CD4-positive, alpha-beta T cell (primary cell): Measurements from ENCODE around the gene AGBL1. TPM values are rescaled to one million over a fixed set of nuclear protein-coding genes. Genes with fewer than 3 reads are reported as not detected.

ENCODE experiments used
- ATAC-seq: fragments of 200-7000 bp; cut with Tn5 transposase; one replicate; pipeline ENCODE4 v1.10.0; 2022; ENCODE audit warnings: mild to moderate bottlenecking; ENCODE audit not compliant: poor library complexity
- CTCF ChIA-PET: fragments of 350-600 bp; sonication (Branson Sonifier 250); formaldehyde crosslinking; loops from one replicate; lab custom pipeline; 2021; ENCODE audit warnings: antibody characterized with exemption, inconsistent platforms; lab: Charles Lee
- POLR2A ChIA-PET: fragments of 350-600 bp; sonication (Branson Sonifier 250); formaldehyde crosslinking; loops from one replicate; lab custom pipeline; 2021; ENCODE audit warnings: antibody characterized with exemption, inconsistent platforms; lab: Charles Lee
- DNase-seq, 14 experiments: peaks; one replicate each; pipeline ENCODE4 v3.0.0-alpha.2; 2013 to 2020; ENCODE audit warnings: mixed read lengths in 2 of 14
- H3K27ac ChIP-seq, 2 donors: one replicate each; pipeline versions ENCODE4 v1.5.1 to v1.7.0; 2013; ENCODE audit warnings: low read length in 2 of 2, low read depth in 1 of 2, mild to moderate bottlenecking in 1 of 2
- H3K27me3 ChIP-seq, 2 experiments: 1 replicate in 1 of 2; 2 replicates in 1 of 2; pipeline versions ENCODE4 v1.6.1 to v1.7.0; 2013; ENCODE audit warnings: low read length in 2 of 2, control low read depth in 1 of 2, mild to moderate bottlenecking in 1 of 2, moderate library complexity in 1 of 2; ENCODE audit not compliant: insufficient read depth in 2 of 2, control insufficient read depth in 1 of 2
- H3K36me3 ChIP-seq: one replicate; pipeline ENCODE4 v1.6.1; 2013; ENCODE audit warnings: low read length, control low read depth; ENCODE audit not compliant: insufficient read depth
- H3K4me1 ChIP-seq: one replicate; pipeline ENCODE4 v1.6.1; 2013; ENCODE audit warnings: low read length, control low read depth; ENCODE audit not compliant: insufficient read depth
- H3K4me3 ChIP-seq: one replicate; pipeline ENCODE4 v1.5.1; 2013; ENCODE audit warnings: mild to moderate bottlenecking, low read length, moderate library complexity
- H3K9me3 ChIP-seq, 2 experiments: 1 replicate in 1 of 2; 2 replicates in 1 of 2; pipeline versions ENCODE4 v1.6.1 to v1.7.0; 2013; ENCODE audit warnings: low read length in 2 of 2, mild to moderate bottlenecking in 2 of 2, control low read depth in 1 of 2, moderate library complexity in 1 of 2; ENCODE audit not compliant: control insufficient read depth in 1 of 2, insufficient read depth in 1 of 2
- H3K27ac Mint-ChIP-seq: one replicate; pipeline ENCODE4 v1.8.0; 2020; ENCODE audit warnings: mixed read lengths
- H3K27me3 Mint-ChIP-seq: one replicate; pipeline ENCODE4 v1.8.0; 2021; ENCODE audit warnings: mixed read lengths
- H3K36me3 Mint-ChIP-seq: one replicate; pipeline ENCODE4 v1.8.0; 2021; ENCODE audit warnings: low read depth, mixed read lengths
- H3K4me1 Mint-ChIP-seq: one replicate; pipeline ENCODE4 v1.8.0; 2021; ENCODE audit warnings: low read depth, mixed read lengths
- H3K4me3 Mint-ChIP-seq: one replicate; pipeline ENCODE4 v1.8.0; 2020; ENCODE audit warnings: mild to moderate bottlenecking, mixed read lengths
- H3K9me3 Mint-ChIP-seq: one replicate; pipeline ENCODE4 v1.8.0; 2020; ENCODE audit warnings: mixed read lengths
- intact Hi-C, 2 experiments: fragments of 100-400 bp; cut with DNase I in 1 of 2; cut with micrococcal nuclease in 1 of 2; formaldehyde crosslinking; loops; one replicate each; pipeline versions ENCODE4 v1.15.1 to v1.9.0; 2023 to 2025; cut with DNase I, micrococcal nuclease
- total RNA-seq, 174 experiments: library from RNA in 2 of 174; stranded (reverse) in 2 of 174; gene quantifications; one replicate each; pipeline ENCODE4 v1.2.3 and lab custom pipeline; 2021 to 2026
- TF ChIP-seq, protein P1 (sequence below): fragments of 200-600 bp; IDR thresholded peaks from one replicate; pipeline ENCODE4 v1.8.0; 2022; ENCODE audit warnings: antibody characterized with exemption, mild to moderate bottlenecking

The AGBL1 gene
- total RNA-seq, 2 experiments from 2014 or later, result not detected

DNA sequence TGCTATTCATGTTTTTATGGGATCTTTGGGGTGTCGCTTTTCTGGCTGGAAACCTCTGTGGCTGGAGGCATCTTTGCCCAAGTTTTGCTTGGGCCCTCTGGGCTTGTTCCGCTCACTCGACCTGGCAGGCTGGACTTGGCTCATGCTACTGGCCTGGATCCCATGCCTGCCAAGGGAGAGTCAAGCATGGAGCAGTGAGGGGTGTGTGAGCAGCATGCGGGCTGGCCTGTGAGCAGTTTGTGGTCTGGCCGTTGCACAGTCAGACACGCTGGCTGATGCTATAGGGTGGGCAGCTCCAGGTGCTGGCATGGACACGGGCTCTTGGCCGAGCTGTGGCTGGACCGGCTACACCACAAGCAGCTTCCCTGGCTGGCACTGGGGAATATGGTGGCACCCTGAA lies 491.1 kb downstream of the AGBL1 start:
- H3K36me3 Mint-ChIP-seq, result no peaks in the 10 kb centered on the region
- H3K4me3 Mint-ChIP-seq, result no peak overlapping the region
- intact Hi-C loops, result no loop called here
- no peaks in the 10 kb centered on the region for H3K9me3 Mint-ChIP-seq
- POLR2A ChIA-PET, result no interaction called here
- no peak for ATAC-seq
- DNase-seq, result no peak
- TF ChIP-seq, protein P1, sequence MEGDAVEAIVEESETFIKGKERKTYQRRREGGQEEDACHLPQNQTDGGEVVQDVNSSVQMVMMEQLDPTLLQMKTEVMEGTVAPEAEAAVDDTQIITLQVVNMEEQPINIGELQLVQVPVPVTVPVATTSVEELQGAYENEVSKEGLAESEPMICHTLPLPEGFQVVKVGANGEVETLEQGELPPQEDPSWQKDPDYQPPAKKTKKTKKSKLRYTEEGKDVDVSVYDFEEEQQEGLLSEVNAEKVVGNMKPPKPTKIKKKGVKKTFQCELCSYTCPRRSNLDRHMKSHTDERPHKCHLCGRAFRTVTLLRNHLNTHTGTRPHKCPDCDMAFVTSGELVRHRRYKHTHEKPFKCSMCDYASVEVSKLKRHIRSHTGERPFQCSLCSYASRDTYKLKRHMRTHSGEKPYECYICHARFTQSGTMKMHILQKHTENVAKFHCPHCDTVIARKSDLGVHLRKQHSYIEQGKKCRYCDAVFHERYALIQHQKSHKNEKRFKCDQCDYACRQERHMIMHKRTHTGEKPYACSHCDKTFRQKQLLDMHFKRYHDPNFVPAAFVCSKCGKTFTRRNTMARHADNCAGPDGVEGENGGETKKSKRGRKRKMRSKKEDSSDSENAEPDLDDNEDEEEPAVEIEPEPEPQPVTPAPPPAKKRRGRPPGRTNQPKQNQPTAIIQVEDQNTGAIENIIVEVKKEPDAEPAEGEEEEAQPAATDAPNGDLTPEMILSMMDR, result no peak
- H3K27me3 Mint-ChIP-seq, result peaks cover 6% of the 10 kb centered on the region
- Histone ChIP-seq H3K4me1 (peaks cover 5% of the 10 kb centered on the region), H3K4me3 (no peak overlapping the region), H3K27me3 (no peaks in the 10 kb centered on the region), H3K9me3 (peaks cover 0 to 24% of the 10 kb centered on the region in 2 experiments), H3K36me3 (no peaks in the 10 kb centered on the region), H3K27ac (no peak overlapping the region)
- H3K4me1 Mint-ChIP-seq, result peaks cover 17% of the 10 kb centered on the region
- H3K27ac Mint-ChIP-seq, result no peak overlapping the region
- CTCF ChIA-PET, result no interaction called here

DNA sequence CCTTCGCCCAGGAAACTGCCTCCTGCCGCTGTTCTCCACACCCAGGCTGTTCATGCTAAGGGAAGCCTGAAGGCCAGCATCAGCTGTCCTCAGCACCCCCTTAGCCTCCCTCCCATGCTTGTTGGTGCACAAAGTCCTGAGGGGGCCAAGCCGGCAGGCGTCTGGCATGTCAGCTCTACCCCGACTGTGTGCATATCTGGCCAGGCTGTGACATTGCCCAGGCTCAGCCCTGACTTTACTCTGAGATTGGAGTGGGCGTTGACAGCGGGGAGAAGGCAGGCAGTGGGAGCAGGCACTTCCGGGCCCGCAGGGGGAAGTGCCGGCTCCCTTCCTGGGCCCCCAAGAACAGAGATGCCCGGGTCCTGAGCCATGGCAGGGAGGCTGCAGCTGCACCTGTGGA lies 492.2 kb downstream of the AGBL1 start:
- TF ChIP-seq, protein P1, result no peak
- Mint-ChIP-seq H3K36me3 (no peaks in the 10 kb centered on the region), H3K27me3 (peaks cover 9% of the 10 kb centered on the region), H3K4me3 (no peak overlapping the region), H3K4me1 (peaks cover 13% of the 10 kb centered on the region), H3K27ac (no peak overlapping the region), H3K9me3 (peaks cover 4% of the 10 kb centered on the region)
- POLR2A ChIA-PET, result no interaction called here
- peaks cover 5% of the 10 kb centered on the region for H3K4me1 ChIP-seq
- no peak overlapping the region for H3K4me3 ChIP-seq
- intact Hi-C loops, result no loop called here
- no peaks in the 10 kb centered on the region for H3K27me3 ChIP-seq
- no peaks in the 10 kb centered on the region for H3K36me3 ChIP-seq
- peaks cover 0 to 21% of the 10 kb centered on the region in 2 experiments for H3K9me3 ChIP-seq
- CTCF ChIA-PET, result no interaction called here
- DNase-seq, result no peak
- no peak for ATAC-seq
- H3K27ac ChIP-seq, result no peak overlapping the region

DNA sequence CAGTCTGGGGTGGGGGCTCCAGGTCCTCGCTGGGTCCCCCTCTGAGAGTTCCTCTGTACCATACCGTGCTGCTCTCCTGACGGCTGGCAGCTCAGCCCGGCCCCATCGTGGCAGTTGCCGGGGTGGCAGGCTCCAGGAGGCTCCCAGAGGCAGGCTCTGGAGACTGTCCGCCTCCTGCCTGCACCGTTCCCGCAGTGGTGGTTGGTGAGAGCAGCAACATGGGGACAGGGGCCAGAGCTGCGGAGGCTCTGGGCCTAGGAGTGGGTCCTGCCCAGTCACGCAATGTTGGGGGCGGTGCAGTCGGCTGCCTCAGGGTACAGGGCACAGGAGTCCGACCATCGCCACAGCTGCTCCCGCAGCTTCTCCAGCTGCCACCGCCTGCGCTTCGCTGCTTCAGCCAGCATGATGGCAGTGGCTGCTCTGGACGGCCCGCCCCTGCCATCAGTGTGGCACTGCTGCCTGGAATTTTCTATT lies 492.7 kb downstream of the AGBL1 start:
- H3K4me3 Mint-ChIP-seq, result no peak overlapping the region
- H3K27me3 Mint-ChIP-seq, result peaks cover 13% of the 10 kb centered on the region
- H3K27ac Mint-ChIP-seq, result no peak overlapping the region
- CTCF ChIA-PET, result no interaction called here
- no peak overlapping the region for H3K4me3 ChIP-seq
- H3K27me3 ChIP-seq, result no peaks in the 10 kb centered on the region
- H3K36me3 ChIP-seq, result no peaks in the 10 kb centered on the region
- peaks cover 13% of the 10 kb centered on the region for H3K4me1 Mint-ChIP-seq
- TF ChIP-seq, protein P1, result no peak
- intact Hi-C loops, result no loop called here
- peaks cover 0 to 21% of the 10 kb centered on the region in 2 experiments for H3K9me3 ChIP-seq
- H3K36me3 Mint-ChIP-seq, result no peaks in the 10 kb centered on the region
- POLR2A ChIA-PET, result no interaction called here
- ATAC-seq (no peak), DNase-seq (no peak)
- H3K27ac ChIP-seq, result no peak overlapping the region
- peaks cover 5% of the 10 kb centered on the region for H3K4me1 ChIP-seq
- H3K9me3 Mint-ChIP-seq, result peaks cover 7% of the 10 kb centered on the region
